Coronary artery (tissue), 2 donors: ENCODE results near the gene ZNF687.

Experiments
- DNase-seq: peaks from one replicate; pipeline ENCODE4 v3.0.0-alpha.2; 2017; ENCODE audit warnings: low spot score
- H3K27ac ChIP-seq, 2 donors: fragments of 200-600 bp; sonication (generic); one replicate each; pipeline ENCODE4 v1.5.1; 2016 to 2019
- H3K4me3 ChIP-seq: fragments of 200-600 bp; sonication (generic); 2 replicates; pipeline ENCODE4 v1.5.1; 2016; ENCODE audit warnings: mild to moderate bottlenecking, moderate library complexity
- CTCF ChIP-seq: fragments of 200-600 bp; sonication (generic); IDR thresholded peaks from one replicate; pipeline ENCODE4 v1.5.1; 2019; ENCODE audit warnings: antibody characterized with exemption

ZNF687 gene

DNA sequence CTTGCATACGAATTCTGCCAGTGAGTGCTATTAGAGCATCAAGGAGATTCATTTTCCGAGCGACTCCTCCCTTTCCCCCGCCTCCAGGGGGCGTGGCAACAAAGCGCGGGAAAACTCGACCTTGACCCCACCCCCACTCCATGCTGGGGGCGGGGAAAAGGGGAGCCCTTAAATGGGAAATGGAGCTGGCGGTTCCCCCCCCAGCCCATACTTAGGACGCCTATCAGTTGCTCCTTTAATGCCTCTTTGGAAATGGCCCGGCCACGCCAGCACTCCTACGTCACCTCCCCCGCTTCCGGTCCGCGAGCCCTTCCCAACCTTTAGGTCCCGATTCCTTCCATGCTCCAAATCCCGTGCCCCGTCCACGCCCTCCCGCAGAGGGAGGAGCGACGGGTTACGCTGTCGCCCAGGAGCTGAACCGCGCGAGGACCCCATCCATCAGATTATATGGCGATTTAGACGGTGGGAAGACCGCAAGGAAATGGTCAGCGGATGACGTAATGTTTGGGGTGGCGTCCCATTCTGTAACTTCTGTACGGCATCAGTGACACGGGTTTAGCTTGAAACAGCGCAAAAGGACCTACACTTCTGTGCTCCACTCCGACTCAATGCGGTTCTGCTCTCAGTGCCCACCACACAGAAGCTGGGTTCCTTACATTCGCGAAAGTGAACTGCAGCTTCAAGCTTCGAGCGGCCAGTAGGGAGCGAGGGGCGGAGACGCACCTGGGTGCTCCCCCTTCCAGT, 702 bp upstream of the ZNF687 start:
- peak overlapping the region; percentile 91 for H3K4me3 ChIP-seq
- H3K27ac ChIP-seq, result peak overlapping the region; percentile 90 to 99
- peak; percentile 99 for DNase-seq
- peak; percentile 32 for TF ChIP-seq CTCF

DNA sequence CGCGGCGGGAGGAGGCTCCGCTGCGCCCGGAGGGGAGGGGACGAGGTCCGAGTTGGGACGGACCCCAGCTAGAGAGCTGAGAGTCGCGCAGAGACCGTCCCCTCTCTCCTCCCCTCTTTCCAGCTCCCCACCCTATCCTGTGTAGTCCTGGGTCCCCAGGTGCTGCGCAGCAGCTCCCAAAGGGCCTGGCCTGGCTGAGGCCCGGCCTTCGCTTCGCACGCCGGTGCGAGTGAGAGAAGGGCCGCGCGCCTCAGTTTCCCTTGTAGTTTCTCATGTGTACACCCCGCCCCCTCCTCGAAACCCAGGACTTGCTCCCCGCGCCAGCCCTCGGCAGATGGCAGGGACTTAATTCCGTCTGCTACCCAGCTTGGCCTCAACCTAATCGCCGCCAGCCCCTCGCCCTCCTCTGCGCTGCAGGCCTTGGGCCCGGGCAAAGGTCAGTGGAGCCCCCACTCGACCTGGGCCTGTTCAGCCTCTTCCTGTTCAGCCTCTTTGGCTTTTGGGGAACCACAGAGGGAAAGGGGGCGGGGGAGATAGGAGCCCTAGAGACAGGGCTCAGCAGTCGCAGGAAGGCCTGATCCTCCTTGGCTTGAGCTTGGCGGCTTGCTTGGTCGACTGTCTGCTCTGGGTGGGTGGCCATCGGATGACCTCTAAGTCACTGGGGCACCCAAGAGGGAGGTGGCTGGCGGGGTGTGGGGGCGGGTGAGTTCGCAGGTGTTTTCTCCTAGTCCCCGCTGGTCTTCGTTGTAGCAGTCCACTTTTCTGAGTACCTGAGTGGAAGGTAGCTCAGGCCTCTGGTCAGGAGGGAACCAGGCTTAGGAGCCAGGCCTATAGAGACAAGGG, 1.0 kb downstream of the ZNF687 start:
- no peak for DNase-seq
- Histone ChIP-seq H3K4me3 (peak overlapping the region; percentile 91), H3K27ac (peak overlapping the region; percentile 77 to 90)
- no peak for TF ChIP-seq CTCF

- DNase-seq, result no peak
- Histone ChIP-seq H3K4me3 (peak overlapping the region; percentile 91), H3K27ac (peak overlapping the region; percentile 77 to 90)
- TF ChIP-seq CTCF, result no peak
Measured at GRCh38 chr1:151284013-151284577, 2.0 kb downstream of the ZNF687 start.

DNA sequence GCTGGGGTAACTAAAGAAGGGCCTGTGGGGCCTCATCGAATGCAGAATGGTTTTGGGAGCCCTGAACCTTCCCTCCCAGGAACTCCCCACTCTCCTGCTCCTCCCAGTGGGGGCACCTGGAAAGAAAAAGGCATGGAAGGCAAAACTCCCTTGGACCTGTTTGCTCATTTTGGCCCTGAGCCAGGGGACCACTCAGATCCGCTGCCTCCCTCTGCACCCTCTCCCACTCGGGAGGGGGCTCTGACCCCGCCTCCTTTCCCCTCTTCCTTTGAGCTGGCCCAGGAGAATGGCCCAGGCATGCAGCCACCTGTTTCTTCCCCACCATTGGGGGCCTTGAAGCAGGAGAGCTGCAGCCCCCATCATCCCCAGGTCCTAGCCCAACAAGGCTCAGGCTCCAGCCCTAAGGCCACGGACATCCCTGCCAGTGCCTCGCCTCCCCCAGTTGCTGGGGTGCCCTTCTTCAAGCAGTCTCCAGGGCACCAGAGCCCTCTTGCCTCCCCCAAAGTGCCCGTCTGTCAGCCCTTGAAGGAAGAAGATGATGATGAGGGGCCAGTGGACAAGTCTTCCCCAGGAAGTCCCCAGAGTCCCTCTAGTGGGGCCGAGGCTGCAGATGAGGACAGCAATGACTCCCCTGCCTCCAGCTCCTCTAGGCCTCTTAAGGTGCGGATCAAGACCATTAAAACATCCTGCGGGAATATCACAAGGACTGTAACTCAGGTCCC, 4.7 kb downstream of the ZNF687 start:
- no peak for TF ChIP-seq CTCF
- Histone ChIP-seq H3K27ac (no peak overlapping the region), H3K4me3 (no peak overlapping the region)
- no peak for DNase-seq

GRCh38 chr1:151287341-151287699, 5.2 kb downstream of the ZNF687 start:
- TF ChIP-seq CTCF, result no peak
- H3K27ac ChIP-seq, result no peak overlapping the region
- DNase-seq, result no peak
- H3K4me3 ChIP-seq, result no peak overlapping the region

GRCh38 chr1:151287767-151288500, 5.8 kb downstream of the ZNF687 start:
- no peak for DNase-seq
- H3K4me3 ChIP-seq, result no peak overlapping the region
- no peak overlapping the region for H3K27ac ChIP-seq
- TF ChIP-seq CTCF, result no peak
